ENCODE results near the gene PDZRN4.

PDZRN4 gene

GRCh38 chr12:41188058-41188840 lies at the start of gene PDZRN4:
Gene PDZRN4 (plus strand): TSS chr12:41188320.
- no peak within 1 kb of the TSS for H3K4me3 ChIP-seq (ENCODE audit: low read depth, low read length)
- DNase-seq (ENCODE audit: low read depth): no peak
- no peak for TF ChIP-seq CTCF (IDR thresholded peaks at IDR 0.05; ENCODE audit: control insufficient read depth, extremely low read depth, insufficient read depth)

GRCh38 chr12:41140117-41140516 lies 48.0 kb upstream of the PDZRN4 start:
- DNase-seq (ENCODE audit: low read depth): no peak
- no peak for TF ChIP-seq CTCF (IDR thresholded peaks at IDR 0.05; ENCODE audit: control insufficient read depth, extremely low read depth, insufficient read depth)
- no peak overlapping the region for H3K4me3 ChIP-seq (ENCODE audit: low read depth, low read length)

GRCh38 chr12:41141104-41141503 lies 47.0 kb upstream of the PDZRN4 start:
- no peak for DNase-seq (ENCODE audit: low read depth)
- TF ChIP-seq CTCF (IDR thresholded peaks at IDR 0.05; ENCODE audit: control insufficient read depth, extremely low read depth, insufficient read depth): no peak
- no peak overlapping the region for H3K4me3 ChIP-seq (ENCODE audit: low read depth, low read length)

GRCh38 chr12:41142376-41142775 lies 45.7 kb upstream of the PDZRN4 start:
- DNase-seq (ENCODE audit: low read depth): no peak
- TF ChIP-seq CTCF (IDR thresholded peaks at IDR 0.05; ENCODE audit: control insufficient read depth, extremely low read depth, insufficient read depth): no peak

GRCh38 chr12:41151793-41152192 lies 36.3 kb upstream of the PDZRN4 start:
- no peak overlapping the region for H3K4me3 ChIP-seq (ENCODE audit: low read depth, low read length)
- no peak for TF ChIP-seq CTCF (IDR thresholded peaks at IDR 0.05; ENCODE audit: control insufficient read depth, extremely low read depth, insufficient read depth)
- no peak for DNase-seq (ENCODE audit: low read depth)

More at GRCh38 chr12:41142376-41142775, 45.7 kb upstream of the PDZRN4 start:
- H3K4me3 ChIP-seq (ENCODE audit: low read depth, low read length): no peak overlapping the region

DNA sequence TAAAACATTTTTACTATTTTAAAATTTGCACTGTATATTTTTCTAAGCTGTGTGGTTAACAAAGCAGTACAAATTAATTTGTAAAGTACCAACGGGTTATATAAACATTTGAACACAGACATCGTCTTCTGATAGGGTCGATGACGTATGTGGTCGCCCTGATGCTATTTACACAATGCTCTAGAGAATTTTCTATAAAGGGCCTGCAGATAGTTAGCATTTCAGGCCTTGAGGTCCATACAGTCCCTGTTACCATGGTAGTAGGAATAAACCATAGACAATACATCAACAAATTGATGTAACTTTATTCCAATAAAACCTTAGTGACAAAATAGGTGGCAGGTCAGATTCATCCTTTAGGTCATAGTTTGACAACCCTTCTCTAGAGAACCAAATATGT lies 25.7 kb upstream of the PDZRN4 start:
- DNase-seq (ENCODE audit: low read depth): no peak
- H3K4me3 ChIP-seq (ENCODE audit: low read depth, low read length): no peak overlapping the region
- no peak for TF ChIP-seq CTCF (IDR thresholded peaks at IDR 0.05; ENCODE audit: control insufficient read depth, extremely low read depth, insufficient read depth)

DNA sequence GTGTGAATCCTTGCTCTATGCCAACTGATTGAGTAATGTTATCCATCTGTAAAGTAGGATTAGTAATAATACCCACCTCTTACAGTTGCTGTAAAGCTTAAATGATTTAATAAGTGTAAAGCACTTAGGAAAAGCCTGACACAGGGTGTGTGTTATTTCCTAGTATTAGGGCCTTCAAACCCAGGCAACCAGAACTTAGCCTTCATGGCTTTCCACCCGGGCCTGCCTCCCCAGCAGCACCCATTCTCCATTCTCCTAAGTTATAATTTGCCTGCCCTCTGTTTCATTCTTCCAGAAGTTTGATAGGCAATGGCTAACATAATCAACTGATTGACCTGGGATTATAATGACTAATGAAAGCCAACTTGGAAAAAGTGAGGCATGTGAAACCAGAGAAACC lies 20.4 kb upstream of the PDZRN4 start:
- H3K4me3 ChIP-seq (ENCODE audit: low read depth, low read length): no peak overlapping the region
- TF ChIP-seq CTCF (IDR thresholded peaks at IDR 0.05; ENCODE audit: control insufficient read depth, extremely low read depth, insufficient read depth): no peak
- DNase-seq (ENCODE audit: low read depth): no peak

All from LNCaP clone FGC (cell line).